Right lobe of liver (tissue), 4 donors: ENCODE data around the gene GULP1.

Experiments used
- POLR2A ChIP-seq: fragments of 450-650 bp; IDR thresholded peaks from one replicate; pipeline ENCODE4 v1.6.1; 2017; ENCODE audit warnings: antibody characterized with exemption, mild to moderate bottlenecking
- TF ChIP-seq, protein P1 (sequence below), 4 donors: fragments of 200-600 bp in 3 of 4; fragments of 450-650 bp in 1 of 4; IDR thresholded peaks; one replicate each; pipeline versions ENCODE4 v1.5.1 to v1.8.0; 2016 to 2022; ENCODE audit warnings: antibody characterized with exemption in 4 of 4, mild to moderate bottlenecking in 2 of 4
- donor health status: DM: no; HTN: no; CAD: no.
- donor health status: DM: no; HTN: no; CAD: no.
- donor health status: DM: no; HTN: yes; CAD: no.

DNA sequence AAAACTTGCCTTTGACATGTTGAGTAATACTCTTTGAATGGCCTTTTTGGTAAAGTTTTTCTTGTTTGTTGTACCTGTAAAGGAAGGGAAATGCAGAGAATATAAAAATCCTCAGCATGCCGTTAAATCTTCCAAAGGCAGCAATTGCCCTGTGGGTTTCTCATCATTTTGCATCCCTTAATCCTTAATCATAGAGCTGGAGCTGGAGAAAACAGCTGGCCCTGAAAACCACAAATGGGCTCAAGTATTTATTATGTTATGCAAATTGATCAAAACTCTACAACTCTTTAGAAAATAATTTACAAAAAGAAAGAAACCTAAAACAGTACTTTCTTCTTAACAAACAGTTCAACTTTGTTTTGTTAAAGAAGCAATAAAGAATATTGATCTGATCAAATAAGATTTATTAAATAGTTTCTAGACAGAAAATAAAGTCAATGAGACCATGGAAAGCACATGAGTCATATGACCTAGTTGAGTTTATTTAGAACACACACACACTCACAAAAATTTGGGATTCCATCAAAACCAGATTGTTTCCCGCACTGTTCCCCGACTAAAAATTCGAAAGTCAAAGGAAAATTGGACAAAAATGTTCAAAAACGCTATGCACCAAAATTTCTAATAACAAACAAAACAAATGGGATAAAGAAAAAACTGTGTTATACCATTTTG lies 309.0 kb downstream of the GULP1 start:
- TF ChIP-seq, protein P1, sequence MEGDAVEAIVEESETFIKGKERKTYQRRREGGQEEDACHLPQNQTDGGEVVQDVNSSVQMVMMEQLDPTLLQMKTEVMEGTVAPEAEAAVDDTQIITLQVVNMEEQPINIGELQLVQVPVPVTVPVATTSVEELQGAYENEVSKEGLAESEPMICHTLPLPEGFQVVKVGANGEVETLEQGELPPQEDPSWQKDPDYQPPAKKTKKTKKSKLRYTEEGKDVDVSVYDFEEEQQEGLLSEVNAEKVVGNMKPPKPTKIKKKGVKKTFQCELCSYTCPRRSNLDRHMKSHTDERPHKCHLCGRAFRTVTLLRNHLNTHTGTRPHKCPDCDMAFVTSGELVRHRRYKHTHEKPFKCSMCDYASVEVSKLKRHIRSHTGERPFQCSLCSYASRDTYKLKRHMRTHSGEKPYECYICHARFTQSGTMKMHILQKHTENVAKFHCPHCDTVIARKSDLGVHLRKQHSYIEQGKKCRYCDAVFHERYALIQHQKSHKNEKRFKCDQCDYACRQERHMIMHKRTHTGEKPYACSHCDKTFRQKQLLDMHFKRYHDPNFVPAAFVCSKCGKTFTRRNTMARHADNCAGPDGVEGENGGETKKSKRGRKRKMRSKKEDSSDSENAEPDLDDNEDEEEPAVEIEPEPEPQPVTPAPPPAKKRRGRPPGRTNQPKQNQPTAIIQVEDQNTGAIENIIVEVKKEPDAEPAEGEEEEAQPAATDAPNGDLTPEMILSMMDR (IDR thresholded peaks at IDR 0.05): no peak
- no peak for TF ChIP-seq POLR2A
